ENCODE results near the gene TPI1. TPM values are rescaled to one million over a fixed set of nuclear protein-coding genes. Genes with fewer than 3 reads are reported as not detected.

Gene TPI1
- total RNA-seq, 1 experiment from 2014 or later = 1,141 TPM

DNA sequence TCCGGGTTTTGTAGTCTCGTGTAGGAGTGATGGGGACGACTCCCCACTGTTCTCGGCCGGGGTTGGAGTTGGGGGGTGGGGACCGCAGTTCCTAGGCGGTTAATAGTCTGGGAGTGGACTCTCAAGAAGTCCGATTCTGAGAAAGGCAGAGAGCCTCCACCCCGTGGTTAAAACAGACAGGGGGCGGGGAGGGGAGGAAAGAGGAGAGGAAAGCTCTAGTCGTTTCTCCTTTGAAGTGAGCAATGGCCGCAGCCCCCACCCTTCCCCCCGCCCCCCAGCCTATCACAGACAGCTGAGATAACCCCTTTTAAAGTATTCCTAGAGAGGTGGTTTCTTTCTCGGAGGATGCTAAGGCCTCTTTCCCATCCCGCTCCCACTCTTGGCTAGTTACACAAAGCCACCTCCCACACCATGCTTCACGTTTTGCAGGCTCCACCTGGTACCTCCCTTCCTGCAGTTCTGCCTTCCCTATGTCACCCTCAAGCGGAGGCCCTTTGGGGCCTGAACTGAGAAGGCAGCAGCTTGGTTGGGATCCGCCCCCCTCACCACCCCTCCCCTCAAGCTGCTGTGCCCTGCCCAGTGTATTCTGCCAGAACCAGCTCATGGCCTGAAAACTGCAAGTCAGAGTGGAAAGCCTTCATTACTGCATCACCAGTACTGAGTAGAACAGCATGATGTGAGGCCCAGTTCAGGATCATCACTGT, 14.5 kb upstream of the TPI1 start:
- Mint-ChIP-seq H3K4me3 (ENCODE audit: unreplicated experiment) (peak overlapping the region; percentile 94), H3K9me3 (ENCODE audit: unreplicated experiment) (no peaks in the 10 kb centered on the region), H3K4me1 (ENCODE audit: low read depth, unreplicated experiment) (peaks cover 19% of the 10 kb centered on the region), H3K36me3 (ENCODE audit: insufficient read depth, unreplicated experiment) (peaks cover 77% of the 10 kb centered on the region), H3K27ac (ENCODE audit: unreplicated experiment) (peak overlapping the region; percentile 95), H3K27me3 (ENCODE audit: insufficient read depth, unreplicated experiment) (no peaks in the 10 kb centered on the region)
- ChIA-PET CTCF (interaction anchor here (0.5 to 5.2 kb wide), 19 partner anchors 8 to 238 kb away, joined by 3 to 65 read pairs (median 8); partner anchors contain the start of genes COPS7A, MLF2, P3H3 and PTMS), POLR2A (interaction anchor here (0.5 to 4.1 kb wide), 21 partner anchors 10 to 529 kb away, joined by 3 to 102 read pairs (median 8); partner anchors contain the start of genes C12orf57, COPS7A, GAPDH and GNB3)
- BruUV-seq (replicated peaks) = no TSS peak
- H3K9me3 ChIP-seq = no peaks in the 10 kb centered on the region
- peaks cover 14% of the 10 kb centered on the region for H3K36me3 ChIP-seq (ENCODE audit: control insufficient read depth, insufficient read depth, low read length)
- H3K4me3 ChIP-seq (ENCODE audit: low read depth, low read length) = peak overlapping the region; percentile 69
- DNase-seq = peak in 1 of 2 experiments; percentile 61
- H3K27me3 ChIP-seq (replicated peaks; ENCODE audit: control insufficient read depth, insufficient read depth, low read length) = no peaks in the 10 kb centered on the region
- TF ChIP-seq, protein P1, sequence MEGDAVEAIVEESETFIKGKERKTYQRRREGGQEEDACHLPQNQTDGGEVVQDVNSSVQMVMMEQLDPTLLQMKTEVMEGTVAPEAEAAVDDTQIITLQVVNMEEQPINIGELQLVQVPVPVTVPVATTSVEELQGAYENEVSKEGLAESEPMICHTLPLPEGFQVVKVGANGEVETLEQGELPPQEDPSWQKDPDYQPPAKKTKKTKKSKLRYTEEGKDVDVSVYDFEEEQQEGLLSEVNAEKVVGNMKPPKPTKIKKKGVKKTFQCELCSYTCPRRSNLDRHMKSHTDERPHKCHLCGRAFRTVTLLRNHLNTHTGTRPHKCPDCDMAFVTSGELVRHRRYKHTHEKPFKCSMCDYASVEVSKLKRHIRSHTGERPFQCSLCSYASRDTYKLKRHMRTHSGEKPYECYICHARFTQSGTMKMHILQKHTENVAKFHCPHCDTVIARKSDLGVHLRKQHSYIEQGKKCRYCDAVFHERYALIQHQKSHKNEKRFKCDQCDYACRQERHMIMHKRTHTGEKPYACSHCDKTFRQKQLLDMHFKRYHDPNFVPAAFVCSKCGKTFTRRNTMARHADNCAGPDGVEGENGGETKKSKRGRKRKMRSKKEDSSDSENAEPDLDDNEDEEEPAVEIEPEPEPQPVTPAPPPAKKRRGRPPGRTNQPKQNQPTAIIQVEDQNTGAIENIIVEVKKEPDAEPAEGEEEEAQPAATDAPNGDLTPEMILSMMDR (IDR thresholded peaks at IDR 0.05; ENCODE audit: insufficient read depth in 1 of 2, low read depth in 1 of 2, low read length in 1 of 2, severe bottlenecking in 1 of 2, unreplicated experiment in 1 of 2) = no peak
- peaks cover 13% of the 10 kb centered on the region for H3K4me1 ChIP-seq
- intact Hi-C loops (cut with micrococcal nuclease; ENCODE audit: unreplicated experiment) = loop anchor here (1.0 kb wide), 3 partner anchors 16 to 190 kb away; partner anchors contain the start of genes ING4 and MLF2

DNA sequence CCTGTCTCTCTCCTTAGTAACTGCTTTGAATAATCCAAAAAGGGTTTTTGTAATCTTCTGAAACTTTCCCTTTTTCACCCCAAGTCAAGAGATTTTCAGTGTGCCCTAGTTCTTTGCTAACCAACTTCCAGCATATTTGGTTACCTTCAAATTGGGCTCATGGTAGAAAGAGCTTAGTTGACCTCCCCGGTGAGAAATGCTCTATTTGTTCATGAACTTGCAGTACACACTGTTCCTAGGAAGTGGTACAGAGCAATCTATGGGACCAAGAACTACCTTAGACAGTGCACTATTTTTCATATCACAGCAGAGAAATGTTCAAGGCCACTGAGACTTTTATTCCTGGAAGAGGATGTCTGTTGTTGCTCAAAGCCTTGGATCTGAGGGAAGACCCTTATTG, 13.7 kb upstream of the TPI1 start:
- Mint-ChIP-seq H3K4me3 (ENCODE audit: unreplicated experiment) (peak overlapping the region; percentile 94), H3K27me3 (ENCODE audit: insufficient read depth, unreplicated experiment) (no peaks in the 10 kb centered on the region), H3K27ac (ENCODE audit: unreplicated experiment) (peak overlapping the region; percentile 95), H3K4me1 (ENCODE audit: low read depth, unreplicated experiment) (peaks cover 19% of the 10 kb centered on the region), H3K9me3 (ENCODE audit: unreplicated experiment) (no peaks in the 10 kb centered on the region), H3K36me3 (ENCODE audit: insufficient read depth, unreplicated experiment) (peaks cover 79% of the 10 kb centered on the region)
- ChIA-PET CTCF (interaction anchor here (0.5 to 5.2 kb wide), 4 partner anchors 16 to 239 kb away, joined by 3 to 65 read pairs (median 40); partner anchors contain the start of genes MLF2 and SPSB2), POLR2A (interaction anchor here (2.8 to 4.1 kb wide), 4 partner anchors 11 to 130 kb away, joined by 28 to 102 read pairs (median 42); partner anchors contain the start of genes COPS7A, GNB3, SPSB2 and TPI1)
- no peaks in the 10 kb centered on the region for H3K27me3 ChIP-seq (replicated peaks; ENCODE audit: control insufficient read depth, insufficient read depth, low read length)
- H3K36me3 ChIP-seq (ENCODE audit: control insufficient read depth, insufficient read depth, low read length) = peaks cover 16% of the 10 kb centered on the region
- peaks cover 13% of the 10 kb centered on the region for H3K4me1 ChIP-seq
- peak overlapping the region; percentile 69; the same call in 1 of the 2 replicates for H3K4me3 ChIP-seq (ENCODE audit: low read depth, low read length)
- no TSS peak for BruUV-seq (replicated peaks)
- DNase-seq = no peak
- H3K9me3 ChIP-seq = no peaks in the 10 kb centered on the region
- TF ChIP-seq, protein P1 (IDR thresholded peaks at IDR 0.05; ENCODE audit: insufficient read depth in 1 of 2, low read depth in 1 of 2, low read length in 1 of 2, severe bottlenecking in 1 of 2, unreplicated experiment in 1 of 2) = no peak
- intact Hi-C loops (cut with micrococcal nuclease; ENCODE audit: unreplicated experiment) = no loop called here

DNA sequence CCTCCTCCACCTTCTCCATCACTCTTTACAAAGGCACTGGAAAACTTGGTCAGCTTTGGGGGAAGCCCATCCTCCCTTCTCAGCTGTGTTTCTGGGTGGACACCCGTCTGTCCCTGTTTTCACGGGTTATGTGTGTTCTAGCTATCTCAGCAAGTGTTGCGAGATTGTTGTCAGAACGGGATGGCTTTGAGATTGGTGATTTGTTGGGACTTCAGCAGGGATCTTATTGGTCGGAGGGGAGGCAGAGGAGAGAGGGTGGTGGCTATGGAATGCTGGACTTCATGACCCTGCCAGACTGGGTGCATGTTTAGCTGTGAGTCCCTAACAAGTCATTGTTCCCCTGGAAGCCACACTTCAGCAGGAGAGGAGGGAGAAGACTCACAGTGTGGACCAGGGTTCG, 13.3 kb upstream of the TPI1 start:
- intact Hi-C loops (cut with micrococcal nuclease; ENCODE audit: unreplicated experiment) = no loop called here
- Histone ChIP-seq H3K36me3 (ENCODE audit: control insufficient read depth, insufficient read depth, low read length) (peaks cover 14% of the 10 kb centered on the region), H3K27me3 (replicated peaks; ENCODE audit: control insufficient read depth, insufficient read depth, low read length) (no peaks in the 10 kb centered on the region), H3K9me3 (no peaks in the 10 kb centered on the region), H3K4me3 (ENCODE audit: low read depth, low read length) (no peak overlapping the region), H3K4me1 (peaks cover 13% of the 10 kb centered on the region)
- BruUV-seq (replicated peaks) = no TSS peak
- no peaks in the 10 kb centered on the region for H3K27me3 Mint-ChIP-seq (ENCODE audit: insufficient read depth, unreplicated experiment)
- no peak for DNase-seq
- peaks cover 19% of the 10 kb centered on the region for H3K4me1 Mint-ChIP-seq (ENCODE audit: low read depth, unreplicated experiment)
- peak overlapping the region; percentile 94 for H3K4me3 Mint-ChIP-seq (ENCODE audit: unreplicated experiment)
- ChIA-PET CTCF (interaction anchor here (0.7 to 5.2 kb wide), 4 partner anchors 14 to 101 kb away, joined by 3 to 65 read pairs (median 40); partner anchors contain the start of genes MLF2 and SPSB2), POLR2A (interaction anchor here (0.7 to 4.1 kb wide), 3 partner anchors 13 to 84 kb away, joined by 3 to 102 read pairs (median 51); partner anchors contain the start of genes SPSB2 and TPI1)
- TF ChIP-seq, protein P1 (IDR thresholded peaks at IDR 0.05; ENCODE audit: insufficient read depth in 1 of 2, low read depth in 1 of 2, low read length in 1 of 2, severe bottlenecking in 1 of 2, unreplicated experiment in 1 of 2) = no peak
- peak overlapping the region; percentile 95 for H3K27ac Mint-ChIP-seq (ENCODE audit: unreplicated experiment)
- peaks cover 79% of the 10 kb centered on the region for H3K36me3 Mint-ChIP-seq (ENCODE audit: insufficient read depth, unreplicated experiment)
- no peaks in the 10 kb centered on the region for H3K9me3 Mint-ChIP-seq (ENCODE audit: unreplicated experiment)
